ENCODE data around the gene KRT40.
"Not testable (repeated sequence)": the region's sequence is repeated elsewhere in the genome, so short reads cannot be mapped to it uniquely, and the experiment has no call there.

The KRT40 gene

DNA sequence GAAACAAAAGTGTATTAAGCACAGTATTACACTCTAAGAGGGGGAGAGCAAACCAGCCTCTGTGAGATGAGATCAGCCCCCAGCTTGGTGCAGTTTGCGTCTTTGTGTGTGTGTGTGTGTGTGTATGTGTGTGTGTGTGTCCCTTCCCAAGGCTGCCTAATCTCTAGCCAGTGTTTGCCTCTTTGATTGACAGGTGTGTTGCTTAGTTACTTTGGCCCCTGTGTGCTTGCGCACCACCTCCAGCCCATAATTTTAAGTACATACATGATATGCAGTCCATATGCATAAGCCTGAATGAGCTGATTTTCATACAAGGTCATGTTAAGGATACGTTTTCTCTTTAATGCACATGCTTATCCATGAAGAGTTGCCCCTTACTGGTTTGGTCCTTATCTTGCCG lies 17.7 kb upstream of the KRT40 start:
- DNase-seq (ENCODE audit: low read depth, low spot score), result no peak
- no peak overlapping the region for H3K4me3 ChIP-seq (ENCODE audit: low read length)

DNA sequence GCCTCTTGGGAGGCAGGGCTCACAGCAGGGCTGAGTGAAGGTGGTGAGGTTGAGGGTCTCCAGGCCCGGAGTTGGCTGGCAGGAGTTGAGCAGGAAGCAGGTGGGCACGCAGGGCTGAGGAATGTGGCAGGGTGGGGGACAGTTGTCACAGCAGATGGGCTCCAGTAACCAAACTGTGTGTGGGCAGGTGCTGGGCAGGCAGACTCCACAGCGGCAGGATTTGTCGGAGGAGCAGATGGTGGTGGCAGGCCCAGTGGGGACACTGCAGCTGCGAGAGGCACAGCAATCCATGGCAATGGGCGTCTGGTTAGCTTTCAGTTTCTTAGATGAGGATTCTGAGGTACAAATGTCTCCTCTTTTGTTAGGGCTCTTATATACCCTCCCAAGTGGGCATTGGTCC lies 15.4 kb upstream of the KRT40 start, which contains the start of gene KRTAP3-2:
KRTAP3-2 (minus strand) TSS at position 344 of the 400 bp plus-strand sequence; CDS start at position 291, 53 bp downstream.
- not testable (repeated sequence) for DNase-seq (ENCODE audit: low read depth, low spot score); H3K4me3 ChIP-seq (ENCODE audit: low read length)

DNA sequence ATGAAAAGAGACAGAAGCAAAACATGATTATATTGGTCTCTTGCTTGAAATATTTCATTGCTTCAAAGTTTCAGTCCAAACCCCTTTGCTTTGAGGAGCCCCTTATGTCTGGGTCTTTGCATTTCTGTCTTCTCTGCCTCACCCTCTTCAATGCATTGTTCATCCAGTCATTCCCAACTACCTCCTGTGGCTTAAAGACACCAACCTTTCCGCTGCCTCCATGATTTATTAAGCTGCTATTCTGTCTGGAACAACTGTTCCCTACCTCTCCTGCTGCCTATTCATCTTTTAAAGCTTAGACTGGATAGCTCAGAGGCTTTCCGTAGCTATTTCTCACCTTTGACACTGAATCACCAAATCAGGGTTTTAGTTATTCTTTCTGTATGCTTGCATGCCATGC lies 13.2 kb upstream of the KRT40 start:
- no peak for DNase-seq (ENCODE audit: low read depth, low spot score)

DNA sequence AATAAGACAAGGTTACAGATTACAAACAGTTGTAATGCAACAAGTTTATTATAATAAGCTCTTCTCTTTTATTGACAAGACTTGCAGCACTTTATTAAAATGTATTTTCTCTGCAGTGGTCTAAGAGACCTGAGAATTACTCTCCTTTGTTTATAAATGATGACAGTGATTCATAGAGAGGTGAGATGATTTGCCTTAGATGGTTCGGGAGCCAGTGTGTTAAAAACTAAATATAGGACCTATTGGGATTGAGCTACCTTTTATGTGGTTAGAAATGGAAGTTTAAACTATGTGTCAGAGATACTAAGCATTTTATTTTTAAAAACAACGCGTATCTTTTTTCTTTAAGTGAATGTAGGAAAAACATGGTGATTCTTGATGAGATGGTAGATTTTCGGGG lies 12.7 kb upstream of the KRT40 start:
- no peak for DNase-seq (ENCODE audit: low read depth, low spot score)
- H3K4me3 ChIP-seq (ENCODE audit: low read length), result no peak overlapping the region

More for the DNA sequence above, 13.2 kb upstream of the KRT40 start:
- H3K4me3 ChIP-seq (ENCODE audit: low read length), result no peak overlapping the region

DNA sequence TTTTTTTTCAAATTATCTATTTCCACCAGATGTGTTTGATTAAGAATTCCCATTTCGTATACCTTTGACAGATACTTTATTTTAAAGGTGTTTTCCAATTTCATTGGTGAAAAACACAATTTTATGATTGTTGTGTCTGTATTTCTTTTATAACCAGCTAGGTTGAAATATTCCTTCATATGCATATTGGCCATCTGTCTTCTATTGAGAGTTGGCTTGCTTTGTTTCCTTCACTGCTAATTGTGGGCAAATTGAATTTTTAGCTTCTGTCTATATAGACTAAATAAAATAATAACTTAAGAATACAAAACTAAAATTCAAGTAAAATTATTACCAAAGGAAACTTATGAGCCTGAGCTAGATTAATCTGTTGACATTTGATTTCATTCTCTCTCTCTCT lies 11.0 kb upstream of the KRT40 start:
- no peak overlapping the region for H3K4me3 ChIP-seq (ENCODE audit: low read length)
- no peak for DNase-seq (ENCODE audit: low read depth, low spot score)

DNA sequence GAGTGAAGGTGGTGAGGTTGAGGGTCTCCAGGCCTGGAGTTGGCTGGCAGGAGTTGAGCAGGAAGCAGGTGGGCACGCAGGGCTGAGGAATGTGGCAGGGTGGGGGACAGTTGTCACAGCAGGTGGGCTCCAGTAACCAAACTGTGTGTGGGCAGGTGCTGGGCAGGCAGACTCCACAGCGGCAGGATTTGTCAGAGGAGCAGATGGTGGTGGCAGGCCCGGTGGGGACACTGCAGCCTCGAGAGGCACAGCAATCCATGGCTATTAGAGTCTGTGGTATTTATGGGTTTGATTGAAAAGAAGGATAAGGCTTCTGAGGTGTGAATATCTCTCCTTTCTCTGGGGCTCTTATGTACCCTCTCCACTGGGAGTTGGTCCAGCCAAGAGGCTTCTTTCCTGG lies 9.7 kb upstream of the KRT40 start, which contains the start of gene KRTAP3-3:
KRTAP3-3 (minus strand) TSS at position 326 of the 400 bp plus-strand sequence; CDS start at position 259, 67 bp downstream.
- H3K4me3 ChIP-seq (ENCODE audit: low read length), result no peak within 1 kb of the TSS
- DNase-seq (ENCODE audit: low read depth, low spot score), result no peak

DNA sequence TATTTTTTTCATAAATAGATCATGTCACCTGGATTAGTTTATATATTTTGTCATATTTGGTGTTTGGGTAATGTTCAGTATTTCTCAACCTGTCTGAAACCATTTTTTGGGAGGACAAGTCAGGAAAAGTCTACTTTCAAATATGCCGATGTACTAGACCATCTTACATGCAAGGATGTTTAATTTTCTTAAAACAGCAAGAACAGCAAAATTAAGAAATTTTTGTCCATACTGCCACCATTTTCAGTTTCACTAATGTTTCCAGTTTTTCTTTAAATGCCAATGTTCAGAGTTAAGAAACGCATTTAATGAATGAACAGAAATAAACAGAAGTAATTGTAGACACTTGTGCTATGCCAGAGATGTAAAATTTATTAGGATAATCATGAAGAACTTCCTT lies 9.0 kb upstream of the KRT40 start:
- DNase-seq (ENCODE audit: low read depth, low spot score), result no peak
- no peak overlapping the region for H3K4me3 ChIP-seq (ENCODE audit: low read length)

DNA sequence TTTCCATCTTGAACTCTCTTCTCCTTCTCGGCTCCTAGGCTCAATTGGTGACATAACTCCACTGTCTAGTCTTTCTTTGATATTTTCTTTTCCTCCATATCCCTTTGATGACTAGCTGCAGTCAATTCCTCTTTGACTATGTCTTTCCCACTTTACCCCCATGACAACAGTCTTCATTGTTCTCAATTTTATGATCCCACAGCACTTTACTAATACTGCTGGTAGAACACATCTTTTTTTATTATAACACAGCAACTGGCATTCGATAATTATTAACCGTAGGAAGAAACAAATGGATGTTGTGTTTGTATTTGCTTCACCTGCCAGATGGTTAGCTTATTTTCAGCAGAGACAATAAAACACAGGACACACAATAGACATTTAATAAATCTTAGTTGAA lies 8.5 kb upstream of the KRT40 start:
- H3K4me3 ChIP-seq (ENCODE audit: low read length), result no peak overlapping the region
- DNase-seq (ENCODE audit: low read depth, low spot score), result no peak

DNA sequence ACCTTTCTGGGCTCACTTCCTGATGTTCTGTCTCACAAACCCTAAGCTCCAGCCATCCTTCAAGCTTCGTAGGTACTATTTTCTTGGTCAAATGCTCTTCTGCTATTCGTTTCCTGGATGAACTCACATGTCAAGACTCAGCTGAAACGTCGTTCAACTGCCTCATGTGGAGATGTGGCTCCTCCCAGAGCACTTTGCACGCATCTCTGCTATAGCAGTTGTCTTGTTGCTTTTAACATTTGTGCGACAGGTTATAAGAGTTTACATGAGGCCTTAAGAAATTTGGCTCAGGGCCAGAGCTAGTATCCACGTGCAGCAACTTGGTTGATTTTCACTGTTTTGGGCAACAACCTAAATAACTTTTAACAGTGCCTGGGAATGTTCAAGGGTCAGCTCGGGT lies 2.8 kb upstream of the KRT40 start:
- H3K4me3 ChIP-seq (ENCODE audit: low read length), result no peak overlapping the region
- DNase-seq (ENCODE audit: low read depth, low spot score), result no peak

DNA sequence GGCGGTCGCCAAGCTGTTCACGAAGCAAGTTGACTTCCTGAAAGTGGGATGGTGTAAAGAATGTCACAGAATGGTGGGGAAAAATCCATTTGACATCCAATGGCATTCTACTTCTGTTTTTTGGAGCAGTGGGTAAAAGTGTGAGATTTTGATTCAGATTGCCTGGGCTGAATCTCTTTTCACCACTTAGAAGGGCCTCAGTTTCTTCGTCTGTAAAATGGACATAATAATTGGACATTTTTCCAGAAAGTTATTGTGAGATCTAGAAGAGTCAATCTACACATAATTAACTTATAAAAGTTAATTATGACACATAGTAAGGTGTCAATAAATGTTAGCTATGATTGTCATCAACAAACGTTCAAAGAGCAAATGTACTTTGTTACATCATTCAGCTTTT lies 3.0 kb downstream of the KRT40 start:
- no peak overlapping the region for H3K4me3 ChIP-seq (ENCODE audit: low read length)
- DNase-seq (ENCODE audit: low read depth, low spot score), result no peak

DNA sequence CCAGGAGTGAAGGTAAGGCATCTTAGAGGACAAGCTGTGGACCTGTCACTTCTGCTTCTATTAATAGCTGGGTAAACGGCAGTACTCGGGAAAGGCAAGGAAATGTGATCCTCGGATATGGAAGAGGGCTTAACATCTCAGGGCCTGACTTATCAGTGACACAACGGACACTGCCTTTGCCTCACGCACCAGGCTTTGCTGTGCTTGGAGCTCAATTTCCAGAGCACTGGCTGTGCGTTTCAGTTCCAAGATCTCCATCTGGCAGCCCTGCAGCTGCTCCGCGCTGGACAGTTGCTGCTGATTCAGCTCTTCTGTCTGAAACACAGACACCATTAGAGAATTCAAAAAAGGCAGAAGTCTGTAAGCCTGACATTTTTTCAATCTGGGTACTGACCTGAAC lies 3.5 kb downstream of the KRT40 start:
- no peak for DNase-seq (ENCODE audit: low read depth, low spot score)
- no peak overlapping the region for H3K4me3 ChIP-seq (ENCODE audit: low read length)

DNA sequence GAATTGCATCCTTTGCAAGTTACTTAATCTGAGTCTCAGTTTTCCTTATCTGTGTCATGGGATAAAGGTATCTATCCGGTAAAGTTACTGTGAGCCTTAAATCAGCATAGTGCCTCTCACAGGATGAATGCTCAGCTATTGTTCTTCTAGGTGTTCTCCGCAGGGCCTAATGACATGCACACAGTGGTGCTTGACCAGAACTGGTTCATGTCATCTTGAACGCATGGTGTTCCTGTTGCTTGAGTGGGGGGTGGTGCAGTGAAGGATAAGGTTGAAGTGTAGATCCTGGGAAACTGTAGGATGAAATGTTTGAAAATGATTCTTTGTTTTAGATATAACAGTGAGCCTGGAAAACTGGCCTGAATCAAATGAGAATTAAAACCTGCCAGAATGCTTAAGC lies 4.0 kb downstream of the KRT40 start:
- DNase-seq (ENCODE audit: low read depth, low spot score), result no peak
- no peak overlapping the region for H3K4me3 ChIP-seq (ENCODE audit: low read length)

DNA sequence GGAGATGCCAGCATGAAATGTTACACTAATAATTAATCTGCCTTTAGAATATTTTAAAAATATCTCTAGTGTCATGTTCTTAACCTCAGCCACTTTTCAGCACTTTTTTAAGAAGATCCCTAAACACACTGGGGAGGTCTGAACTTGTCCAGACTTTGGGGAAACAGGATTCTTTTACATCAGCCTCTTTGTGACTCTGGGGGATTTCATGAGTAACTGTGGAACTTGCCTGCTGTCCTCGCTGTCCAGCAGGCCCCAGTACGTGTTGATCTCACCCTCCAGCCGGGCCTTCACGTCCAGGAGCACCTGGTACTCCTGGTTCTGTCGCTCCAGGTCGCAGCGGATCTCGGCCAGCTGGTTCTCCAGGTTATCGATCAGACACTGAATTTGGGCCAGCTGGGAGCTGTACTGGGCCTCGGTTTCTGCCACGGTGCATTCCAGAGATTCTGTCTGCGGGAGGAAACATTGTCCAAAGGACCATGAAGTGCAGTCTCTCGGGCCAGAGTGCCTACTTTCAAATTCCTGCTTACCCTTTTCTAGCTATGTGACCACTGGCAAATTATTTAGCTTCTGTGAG lies 5.5 kb downstream of the KRT40 start:
- no peak for DNase-seq (ENCODE audit: low read depth, low spot score)

DNA sequence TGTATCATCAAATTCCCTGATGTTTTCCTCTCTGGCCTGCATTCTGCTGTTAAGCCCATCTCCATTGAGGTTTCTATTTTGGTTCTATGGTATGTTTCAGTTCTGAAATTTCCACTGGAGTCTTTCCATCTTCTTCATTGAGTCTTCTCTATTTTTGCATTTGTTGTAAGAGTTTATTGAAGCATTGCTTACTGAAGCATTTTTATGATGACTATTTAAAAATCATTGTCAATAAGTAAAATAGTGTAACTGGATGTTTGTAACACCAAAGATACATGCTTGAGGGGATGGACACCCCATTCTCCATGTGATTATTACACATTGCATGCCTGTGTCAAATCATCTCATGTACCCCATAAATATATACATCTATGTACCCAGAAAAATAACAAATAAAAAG lies 8.6 kb downstream of the KRT40 start:
- DNase-seq (ENCODE audit: low read depth, low spot score), result no peak
- H3K4me3 ChIP-seq (ENCODE audit: low read length), result no peak overlapping the region

More for the DNA sequence above, 5.5 kb downstream of the KRT40 start:
- no peak overlapping the region for H3K4me3 ChIP-seq (ENCODE audit: low read length)

DNA sequence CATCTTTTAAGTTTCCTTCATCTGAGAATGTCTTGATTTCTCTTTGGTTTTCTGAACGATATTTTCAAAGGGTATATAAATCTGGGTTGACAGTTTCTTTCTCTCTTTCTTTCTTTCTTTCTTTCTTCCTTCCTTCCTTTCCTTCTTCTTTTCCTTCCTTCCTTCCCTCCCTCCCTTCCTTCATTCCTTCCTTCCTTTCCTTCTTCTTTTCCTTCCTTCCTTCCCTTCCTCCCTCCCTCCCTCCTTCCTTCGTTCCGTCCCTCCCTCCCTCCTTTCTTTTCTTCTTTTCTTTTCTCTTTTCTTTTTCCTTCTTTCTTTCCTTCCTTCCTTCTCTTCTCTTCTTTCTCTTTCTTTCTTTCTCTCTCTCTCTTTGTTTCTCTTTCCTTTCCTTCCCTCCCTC lies 9.8 kb downstream of the KRT40 start:
- DNase-seq (ENCODE audit: low read depth, low spot score), result no peak
- no peak overlapping the region for H3K4me3 ChIP-seq (ENCODE audit: low read length)

DNA sequence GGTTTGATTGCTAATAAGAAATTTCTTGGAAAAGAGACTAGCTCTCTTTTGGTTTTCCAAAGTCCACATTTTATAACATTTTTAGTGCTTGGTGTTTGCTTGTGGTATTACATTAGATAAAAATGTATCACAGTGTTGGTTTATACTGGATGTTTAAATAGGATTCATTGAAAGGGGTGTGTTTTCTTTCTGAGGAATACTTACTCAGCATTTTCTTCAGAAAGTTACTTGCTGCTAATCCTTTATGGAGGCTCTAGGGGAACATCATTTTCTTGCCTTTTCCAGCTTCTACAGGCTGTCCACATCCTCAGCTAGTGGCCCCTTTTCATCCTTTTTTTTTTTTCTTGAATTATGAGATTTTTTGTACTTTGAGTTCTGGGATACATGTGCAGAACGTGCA lies 16.5 kb downstream of the KRT40 start:
- H3K4me3 ChIP-seq (ENCODE audit: low read length), result no peak overlapping the region
- no peak for DNase-seq (ENCODE audit: low read depth, low spot score)

DNA sequence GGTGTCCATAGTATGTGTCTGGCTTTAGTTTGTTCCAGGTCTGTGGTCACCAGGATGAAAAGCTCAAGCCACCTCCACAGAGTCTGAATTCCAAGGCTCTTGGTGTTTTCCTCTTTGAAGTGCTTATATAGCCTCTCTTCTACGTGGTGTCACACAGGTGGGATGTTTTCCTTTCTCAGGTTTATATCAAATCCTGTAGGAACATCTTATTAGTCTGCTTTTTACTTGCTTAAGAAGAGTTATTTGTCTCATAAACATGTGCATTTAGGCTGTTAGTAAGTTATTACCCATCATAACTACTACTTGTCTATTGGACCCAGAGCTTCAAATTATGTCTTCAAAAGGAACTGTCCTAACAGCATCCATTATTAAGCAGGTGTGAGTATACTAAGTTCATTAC lies 17.3 kb downstream of the KRT40 start, which contains the start of gene KRT39:
KRT39 (minus strand) TSS at position 101 of the 400 bp plus-strand sequence; CDS start at position 9, 92 bp downstream.
- no peak for DNase-seq (ENCODE audit: low read depth, low spot score)
- H3K4me3 ChIP-seq (ENCODE audit: low read length), result no peak within 1 kb of the TSS

DNA sequence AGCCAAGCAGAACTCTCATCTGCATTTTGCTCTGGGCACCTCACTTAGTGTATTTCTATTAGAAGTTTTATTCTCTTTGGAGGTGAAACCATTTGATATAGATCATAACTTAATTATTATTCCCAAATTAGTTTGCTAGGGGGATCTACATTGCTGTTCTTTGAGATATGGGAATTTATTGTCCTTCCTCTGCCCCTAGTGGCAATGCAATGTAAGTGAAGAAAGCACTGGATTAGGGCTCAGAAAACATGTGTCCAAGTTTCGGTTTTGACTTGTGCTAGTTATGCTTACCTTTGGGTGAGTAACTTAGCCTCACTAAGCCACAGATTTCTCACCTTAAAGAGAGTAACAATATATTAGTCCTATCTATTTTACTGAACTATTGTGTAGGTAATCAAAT lies 20.3 kb downstream of the KRT40 start:
- DNase-seq (ENCODE audit: low read depth, low spot score), result peak; percentile 25
- no peak overlapping the region for H3K4me3 ChIP-seq (ENCODE audit: low read length)

DNA sequence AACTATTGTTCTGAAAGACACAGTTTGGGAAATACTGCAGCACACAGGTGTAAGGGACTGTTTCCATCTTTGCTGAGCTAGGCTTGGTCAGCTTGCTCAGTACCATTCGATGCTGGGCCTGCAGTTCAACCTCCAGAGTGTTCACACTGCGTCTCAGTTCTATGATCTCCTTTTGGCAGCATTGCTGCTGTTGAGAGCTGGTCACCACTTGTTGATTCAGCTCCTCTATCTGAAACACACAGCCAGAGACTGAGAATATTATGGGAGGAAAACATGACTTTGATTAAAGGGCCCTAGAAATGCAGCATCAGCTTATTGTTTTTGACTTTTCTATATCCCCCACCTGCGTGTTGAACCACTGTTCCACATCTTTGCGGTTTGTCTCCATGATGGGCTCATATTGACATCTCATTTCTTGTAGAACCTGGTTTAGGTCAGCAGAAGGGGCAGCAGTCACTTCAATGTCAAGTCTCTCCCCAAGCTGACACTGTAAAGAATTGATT lies 22.0 kb downstream of the KRT40 start:
- DNase-seq (ENCODE audit: low read depth, low spot score), result no peak
- H3K4me3 ChIP-seq (ENCODE audit: low read length), result no peak overlapping the region

DNA sequence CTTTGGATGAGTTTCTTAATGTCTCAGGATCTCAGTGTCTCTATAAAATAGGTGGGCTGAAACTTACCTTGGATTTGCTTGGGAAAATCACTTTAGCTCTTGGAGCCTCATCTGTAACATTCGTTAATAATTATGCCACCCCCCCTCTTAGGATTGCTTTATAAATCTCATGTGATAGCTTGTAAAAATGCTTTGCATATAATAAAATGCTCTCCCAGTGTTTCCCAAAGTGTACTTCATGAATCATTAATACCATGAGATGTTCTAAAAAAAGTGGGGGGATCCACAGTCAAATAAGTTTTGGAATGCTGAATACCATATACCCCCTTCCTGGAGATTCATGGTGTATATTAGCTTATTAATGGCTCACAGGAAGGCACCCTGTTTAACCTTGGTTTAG lies 22.5 kb downstream of the KRT40 start:
- DNase-seq (ENCODE audit: low read depth, low spot score), result no peak
- no peak overlapping the region for H3K4me3 ChIP-seq (ENCODE audit: low read length)

DNA sequence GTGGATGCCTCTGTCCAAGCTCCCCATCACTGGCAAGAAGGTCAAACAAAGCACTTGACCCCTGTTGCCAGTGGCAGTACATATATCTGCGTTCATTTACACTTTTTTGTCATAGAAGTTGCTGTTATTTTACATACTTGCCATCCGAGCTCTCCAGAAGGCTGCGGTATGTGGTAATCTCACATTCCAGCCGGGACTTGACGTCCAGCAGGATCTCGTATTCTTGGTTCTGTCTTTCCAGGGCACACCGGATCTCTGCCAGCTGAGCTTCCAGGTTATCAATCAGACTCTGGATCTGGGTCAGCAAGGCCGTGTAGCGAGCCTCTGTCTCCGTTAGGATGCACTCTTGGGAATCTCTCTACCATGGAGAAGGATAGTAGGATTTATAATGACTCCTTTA lies 24.0 kb downstream of the KRT40 start:
- DNase-seq (ENCODE audit: low read depth, low spot score), result no peak
- no peak overlapping the region for H3K4me3 ChIP-seq (ENCODE audit: low read length)

Data from Jurkat, Clone E6-1 (cell line).